GM18870 (cell line): Measurements from ENCODE around the gene LAMA4.
"Not testable (repeated sequence)": the region's sequence is repeated elsewhere in the genome, so short reads cannot be mapped to it uniquely, and the experiment has no call there.

Experiments
- ATAC-seq: cut with Tn5 transposase; IDR thresholded peaks from one replicate; pipeline ENCODE4 v1.9.1; 2021; ENCODE audit warnings: moderate library complexity; ENCODE audit not compliant: unreplicated experiment

LAMA4 gene

GRCh38 chr6:112106026-112106425 lies 148.3 kb downstream of the LAMA4 start:
- ATAC-seq = not testable (repeated sequence)

- no peak for ATAC-seq
These were observed 153.8 kb downstream of the LAMA4 start for GRCh38 chr6:112100561-112100960.

- no peak for ATAC-seq
These were observed 157.5 kb downstream of the LAMA4 start for GRCh38 chr6:112096901-112097300.

- ATAC-seq = no peak
These were observed 166.5 kb downstream of the LAMA4 start for GRCh38 chr6:112087916-112088315.

- ATAC-seq = peak; percentile 98
These were observed 167.0 kb downstream of the LAMA4 start, which contains the start of the genes FAM229B and TUBE1 for GRCh38 chr6:112087136-112087911. FAM229B (plus strand) TSS chr6:112087591; CDS start chr6:112099284, 11,693 bp downstream. TUBE1 (minus strand) TSS chr6:112087482; CDS start chr6:112087434, 48 bp downstream.

- ATAC-seq = peak; percentile 31
These were observed 167.6 kb downstream of the LAMA4 start for GRCh38 chr6:112086744-112087135.

- ATAC-seq = no peak
These were observed 168.9 kb downstream of the LAMA4 start for GRCh38 chr6:112085286-112086065.

GRCh38 chr6:112081569-112081968 lies 172.8 kb downstream of the LAMA4 start:
- ATAC-seq = no peak

GRCh38 chr6:112066606-112067005 lies 187.8 kb downstream of the LAMA4 start:
- ATAC-seq = no peak

- no peak for ATAC-seq
These were observed 188.9 kb downstream of the LAMA4 start for GRCh38 chr6:112065426-112065986.

- ATAC-seq = no peak
These were observed 191.4 kb downstream of the LAMA4 start for GRCh38 chr6:112062966-112063365.

- no peak for ATAC-seq
These were observed 192.8 kb downstream of the LAMA4 start for GRCh38 chr6:112061605-112062004.
